Cerebellar cortex (tissue), 1 donor: ENCODE results near the gene PLA2G6.
A peak's percentile ranks its signal among the peaks of the same experiment; 100 is the strongest.
"Not testable (repeated sequence)": the region's sequence is repeated elsewhere in the genome, so short reads cannot be mapped to it uniquely, and the experiment has no call there.

Experiments used
- DNase-seq: peaks from one replicate; pipeline ENCODE4 v3.0.0-alpha.2; 2015; ENCODE audit warnings: low spot score

Gene PLA2G6

GRCh38 chr22:38190581-38190980, 9.0 kb upstream of the PLA2G6 start:
- no peak for DNase-seq

DNA sequence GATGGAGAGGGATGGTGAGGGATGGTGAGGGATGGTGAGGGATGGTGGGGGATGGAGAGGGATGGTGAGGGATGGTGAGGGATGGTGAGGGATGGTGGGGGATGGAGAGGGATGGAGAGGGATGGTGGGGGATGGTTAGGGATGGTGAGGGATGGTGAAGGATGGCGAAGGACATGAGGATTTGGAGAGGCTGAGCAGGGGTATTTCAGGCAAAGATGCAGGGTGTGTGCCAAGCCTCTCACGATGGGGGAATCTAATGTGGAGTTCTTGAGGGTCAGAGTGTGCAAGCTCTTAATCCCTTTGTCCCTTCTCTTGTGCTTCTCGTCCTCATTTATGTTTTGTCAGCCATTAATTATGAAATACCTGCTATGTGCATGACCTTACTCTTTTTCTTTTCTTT, 7.5 kb upstream of the PLA2G6 start:
- no peak for DNase-seq

- peak; percentile 65 for DNase-seq
These were observed 6.0 kb upstream of the PLA2G6 start for GRCh38 chr22:38187413-38188212.

GRCh38 chr22:38186429-38186828, 4.8 kb upstream of the PLA2G6 start:
- DNase-seq: no peak

DNA sequence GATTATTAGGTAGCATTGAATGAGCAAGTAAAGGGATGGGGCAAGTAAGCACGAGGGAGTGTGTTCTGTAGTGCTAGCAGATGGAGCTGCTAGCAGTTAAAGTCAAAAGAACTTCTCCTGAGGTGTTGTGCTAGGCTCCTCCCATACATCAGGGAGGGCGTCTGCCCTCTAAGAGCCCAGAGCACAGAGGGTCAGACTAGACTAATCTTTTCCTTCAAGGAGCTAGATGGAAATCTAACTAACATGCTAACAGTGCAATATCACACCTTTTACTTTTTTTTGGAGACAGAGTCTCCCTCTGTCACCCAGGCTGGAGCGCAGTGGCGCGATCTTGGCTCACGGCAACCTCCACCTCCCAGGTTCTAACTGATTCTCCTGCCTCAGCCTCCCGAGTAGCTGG, 3.2 kb upstream of the PLA2G6 start:
- no peak for DNase-seq

GRCh38 chr22:38180841-38181452, 683 bp downstream of the PLA2G6 start:
- peak; percentile 62 for DNase-seq

- DNase-seq: not testable (repeated sequence)
These were observed 3.1 kb downstream of the PLA2G6 start for GRCh38 chr22:38178605-38178937.

DNA sequence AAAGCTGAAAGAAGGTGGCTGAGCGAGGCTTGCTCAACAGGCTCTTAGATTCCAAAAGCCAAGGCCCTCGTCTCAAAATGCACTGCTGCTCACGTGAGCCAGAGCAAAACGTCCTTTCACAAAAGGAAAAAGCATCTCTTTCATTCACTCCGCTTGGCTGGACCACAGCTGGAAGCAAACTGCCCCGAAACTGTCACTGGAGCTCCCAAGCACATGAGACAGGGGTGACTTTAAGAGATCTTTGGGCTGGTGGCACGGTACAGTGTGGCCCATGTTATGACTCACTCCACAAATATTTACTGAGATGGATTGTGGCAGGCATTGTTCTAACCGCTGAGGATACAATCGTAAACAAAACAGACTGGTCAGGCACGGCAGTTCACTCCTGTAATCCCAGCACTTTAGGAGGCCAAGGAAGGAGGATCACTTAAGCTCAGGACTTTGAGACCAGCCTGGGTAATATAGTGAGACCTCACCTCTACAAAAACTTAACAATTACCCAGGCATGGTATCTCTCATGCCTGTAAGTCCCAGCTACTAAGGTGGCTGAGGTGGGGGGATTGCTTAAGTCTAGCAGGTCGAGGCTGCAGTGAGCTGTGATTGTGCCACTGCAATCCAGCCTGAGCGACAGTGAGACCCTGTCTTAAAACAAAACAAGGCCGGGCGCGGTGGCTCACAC, 3.6 kb downstream of the PLA2G6 start:
- DNase-seq: no peak

DNA sequence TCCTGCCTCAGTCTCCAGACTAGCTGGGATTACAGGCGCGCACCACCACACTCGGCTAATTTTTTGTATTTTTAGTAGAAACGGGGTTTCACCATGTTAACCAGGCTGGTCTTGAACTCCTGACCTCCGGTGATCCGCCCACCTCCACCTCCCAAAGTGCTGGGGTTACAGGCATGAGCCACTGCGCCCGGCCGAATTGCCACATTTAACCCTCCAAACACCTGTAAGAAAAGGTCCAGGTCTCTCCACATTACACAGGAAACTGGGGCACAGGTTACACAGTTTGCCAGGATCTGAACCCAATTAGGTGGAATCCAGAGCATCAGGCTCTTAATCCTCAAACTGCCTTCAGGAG, 4.1 kb downstream of the PLA2G6 start:
- DNase-seq: not testable (repeated sequence)

GRCh38 chr22:38177044-38177443, 4.6 kb downstream of the PLA2G6 start:
- DNase-seq: no peak

DNA sequence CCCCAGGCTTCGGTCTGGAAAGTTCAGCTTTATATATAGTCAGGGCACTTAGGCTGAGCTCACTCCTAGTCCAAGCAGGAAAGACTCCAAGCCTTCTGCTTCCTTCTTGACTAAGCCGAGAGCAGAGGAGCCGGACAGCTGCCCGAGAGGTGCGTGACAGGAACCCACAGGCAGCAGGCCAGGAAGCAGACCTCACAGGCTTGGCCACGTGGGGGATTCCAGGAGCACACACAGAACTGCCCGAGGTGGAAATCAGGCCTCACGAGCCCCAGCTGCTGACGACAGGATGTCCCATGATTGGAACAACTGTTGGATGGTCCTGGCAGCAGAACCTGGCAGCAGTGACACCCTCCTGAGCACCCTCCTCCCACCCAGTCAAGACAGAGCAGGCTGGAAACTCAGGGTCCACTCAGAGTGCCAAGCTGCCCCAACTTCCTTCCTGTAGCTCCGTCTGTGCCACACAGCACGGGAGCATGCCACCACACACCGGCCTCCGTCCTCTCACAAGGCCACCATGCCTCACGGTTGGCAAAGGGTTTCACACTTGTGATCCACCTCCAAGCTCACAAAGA, 5.4 kb downstream of the PLA2G6 start:
- DNase-seq: no peak

DNA sequence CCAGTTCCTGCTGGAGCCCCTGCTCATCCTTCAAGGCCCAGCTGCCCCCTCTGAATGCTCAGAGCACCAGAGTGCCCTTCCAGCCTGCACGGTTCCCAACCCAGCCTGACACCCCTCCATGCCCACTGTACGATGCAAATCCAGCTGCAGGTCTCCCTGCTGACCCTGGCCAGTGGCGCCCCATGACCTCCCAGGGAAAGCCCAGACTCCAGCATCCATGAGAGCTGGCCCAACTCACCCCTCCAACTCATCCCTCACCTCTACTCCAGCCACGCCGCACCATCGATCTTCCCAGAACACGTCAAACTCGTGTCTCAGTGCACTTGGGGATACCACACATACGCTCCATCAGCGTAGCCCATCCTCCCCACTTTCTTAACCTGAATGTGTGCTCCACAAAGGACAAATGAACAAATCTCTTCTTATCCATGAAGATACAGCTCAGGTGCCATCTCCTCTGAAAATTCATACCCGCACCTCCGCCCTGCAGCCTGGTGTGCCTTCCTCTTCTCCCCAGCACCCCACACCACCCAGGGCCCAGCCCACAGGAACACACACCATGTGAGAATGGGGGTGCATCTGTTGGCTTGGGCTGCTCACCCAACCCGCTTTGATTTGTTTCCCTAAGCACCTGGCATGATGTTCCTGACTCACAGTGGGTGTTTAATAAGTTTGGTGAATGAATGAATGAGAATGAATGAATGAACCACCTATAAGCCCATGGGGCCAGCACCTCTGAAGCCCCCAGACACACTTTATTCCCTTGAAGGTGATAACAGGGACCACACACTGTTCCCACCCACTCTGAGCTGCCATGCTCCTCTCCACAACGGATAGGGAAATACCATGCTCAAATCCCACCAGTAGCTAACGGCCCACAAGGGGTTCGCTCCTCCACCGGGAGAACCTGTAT, 6.2 kb downstream of the PLA2G6 start:
- DNase-seq: no peak

DNA sequence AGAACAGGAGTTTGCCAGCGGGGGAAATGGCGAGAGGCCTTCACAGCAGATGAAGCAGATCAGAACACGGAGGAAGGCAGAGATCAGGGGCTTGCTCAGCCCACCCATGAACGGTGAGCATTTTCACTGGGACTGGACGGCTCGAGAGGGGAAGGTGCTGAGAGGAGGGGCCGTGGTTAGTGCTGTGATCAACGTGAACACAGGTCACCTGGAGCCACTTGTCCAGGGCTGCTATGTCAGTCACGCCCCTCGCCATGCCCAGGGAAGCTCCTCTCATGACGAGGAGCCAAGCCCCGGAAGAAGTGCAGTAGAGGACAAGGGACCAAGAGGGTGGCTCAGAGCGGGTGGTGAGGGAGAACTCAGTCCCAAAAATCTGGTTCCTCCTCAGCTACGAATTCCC, 7.0 kb downstream of the PLA2G6 start:
- DNase-seq: no peak

DNA sequence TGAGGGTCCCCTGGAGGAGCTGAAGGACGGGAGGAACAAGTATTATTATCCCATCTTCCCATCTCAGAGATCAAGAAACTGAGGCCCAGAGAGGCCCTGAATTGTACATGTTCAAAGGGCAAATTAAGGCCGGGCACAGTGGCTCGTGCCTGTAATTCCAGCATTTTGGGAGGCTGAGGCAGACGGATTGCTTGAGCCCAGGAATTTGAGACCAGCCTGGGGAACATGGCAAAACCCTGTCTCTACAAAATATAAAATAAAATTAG, 8.1 kb downstream of the PLA2G6 start:
- no peak for DNase-seq

- no peak for DNase-seq
These were observed 8.6 kb downstream of the PLA2G6 start for GRCh38 chr22:38172832-38173640.

DNA sequence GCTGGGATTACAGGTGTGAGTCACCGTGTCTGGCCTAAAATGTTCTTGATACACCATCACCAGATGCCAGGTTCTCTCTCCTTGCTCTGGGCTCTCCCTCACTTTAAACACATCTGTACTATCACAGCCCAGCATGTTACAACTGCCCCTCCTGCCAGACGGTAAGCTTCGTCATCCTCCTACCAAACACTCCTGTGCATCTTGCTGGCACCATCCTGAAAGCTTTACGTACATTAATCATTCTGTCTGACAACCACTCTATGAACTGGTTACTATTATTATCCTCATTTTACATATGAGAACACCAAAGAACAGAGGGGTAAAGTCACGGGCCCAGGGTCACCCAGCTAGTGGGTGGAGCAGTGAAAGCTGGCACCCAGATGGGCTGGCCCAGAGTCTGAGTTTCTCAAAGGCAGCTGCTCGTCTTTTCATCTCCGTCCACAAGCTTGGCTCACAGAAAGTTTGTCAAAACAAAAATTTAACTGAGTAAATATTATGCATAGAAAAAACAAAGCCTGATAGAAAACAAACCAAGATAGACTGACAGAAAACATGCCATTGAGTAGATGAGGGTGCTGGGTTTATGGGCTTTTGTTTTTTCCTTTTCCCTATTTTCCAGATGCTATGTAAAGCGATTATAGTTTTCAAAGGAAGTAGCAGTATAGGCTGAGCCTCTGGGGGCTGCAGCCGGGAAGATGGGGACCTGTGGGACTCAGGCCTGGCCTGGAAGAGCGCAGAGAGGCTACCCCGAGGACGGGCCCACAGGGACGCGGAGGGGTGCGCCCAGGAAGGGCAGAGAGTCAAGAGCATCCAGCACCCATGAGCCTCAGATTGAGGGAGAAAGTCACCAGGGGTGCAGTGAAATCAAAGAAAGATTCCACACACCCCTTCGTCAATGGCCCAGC, 9.5 kb downstream of the PLA2G6 start:
- no peak for DNase-seq

GRCh38 chr22:38170469-38170868, 11.2 kb downstream of the PLA2G6 start:
- DNase-seq: no peak

DNA sequence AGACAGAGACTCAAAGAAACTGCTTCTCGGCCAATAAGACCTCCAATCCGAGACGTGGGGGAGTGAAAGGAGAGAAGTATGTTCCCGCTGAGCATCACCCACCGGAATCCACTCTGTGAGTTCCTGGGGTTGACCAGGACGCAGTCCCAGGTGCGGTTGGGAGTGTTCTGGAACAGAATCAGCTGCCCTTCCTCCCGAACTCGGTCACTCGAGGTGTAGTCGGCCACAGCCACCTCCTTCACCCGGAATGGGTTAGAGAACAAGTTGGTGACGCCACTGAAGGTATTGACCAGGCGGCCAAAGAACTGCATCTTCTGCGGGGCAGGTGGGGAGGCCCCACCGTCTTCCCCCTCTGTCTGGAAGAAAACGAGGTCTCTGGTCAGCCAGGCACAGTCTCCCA, 12.5 kb downstream of the PLA2G6 start:
- no peak for DNase-seq

DNA sequence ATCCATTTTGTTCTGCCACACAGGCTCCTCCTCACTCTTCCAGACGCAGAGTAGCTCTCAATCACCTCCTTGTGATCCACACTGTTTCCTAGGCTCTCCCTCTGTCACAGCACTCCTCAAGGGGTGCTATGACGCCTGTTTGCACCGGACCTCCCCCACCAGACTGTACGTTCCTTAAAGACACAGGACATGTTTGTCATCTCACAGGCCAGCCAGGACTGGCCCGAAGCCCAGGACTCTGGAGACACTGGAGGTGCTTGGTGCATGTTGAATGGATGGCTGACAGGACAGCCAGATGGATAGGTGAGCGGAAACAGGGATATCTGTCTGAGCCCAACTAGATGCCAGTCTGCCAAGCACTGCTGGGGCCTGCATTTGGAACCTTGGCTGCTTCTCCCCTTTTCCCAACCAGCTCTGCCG, 13.6 kb downstream of the PLA2G6 start:
- DNase-seq: peak; percentile 90

DNA sequence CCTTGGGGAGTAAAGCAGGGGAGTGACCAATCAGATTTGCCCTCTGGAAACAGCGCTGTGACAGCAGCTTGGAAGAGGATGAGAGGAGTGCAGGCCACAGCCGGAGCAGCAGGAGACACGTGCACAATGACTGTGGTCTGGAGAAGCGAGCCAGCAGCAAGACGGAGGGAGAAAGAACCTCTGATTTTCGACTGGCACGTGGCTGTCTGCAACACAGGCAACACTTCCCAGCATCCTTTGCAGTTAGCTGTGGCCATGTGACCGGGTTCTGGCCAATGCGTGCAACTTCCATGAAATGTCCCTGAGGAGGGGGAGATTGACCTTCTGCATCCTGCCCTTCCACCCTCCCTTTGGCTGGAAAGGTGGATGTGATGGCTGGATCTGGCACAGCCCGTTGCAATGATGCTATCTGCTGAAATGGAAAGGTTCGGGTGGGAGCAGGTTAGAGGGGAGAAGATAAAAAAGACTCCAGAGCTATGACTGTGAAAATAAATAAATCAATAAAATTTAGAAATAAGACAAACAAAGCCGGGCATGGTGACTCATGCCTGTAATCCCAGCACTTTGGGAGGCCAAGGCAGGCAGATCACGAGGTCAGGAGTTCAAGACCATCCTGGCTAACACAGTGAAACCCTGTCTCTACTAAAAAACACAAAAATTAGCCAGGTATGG, 15.6 kb downstream of the PLA2G6 start:
- no peak for DNase-seq
